ENCODE results near the gene STK4. TPM values are rescaled to one million over a fixed set of nuclear protein-coding genes. Genes with fewer than 3 reads are reported as not detected.

The STK4 gene
- total RNA-seq, 1 experiment from 2014 or later, result 52.7 TPM

- intact Hi-C loops (cut with micrococcal nuclease; ENCODE audit: unreplicated experiment), result no loop called here
- Histone ChIP-seq H3K36me3 (ENCODE audit: insufficient read depth, low read length, poor library complexity, severe bottlenecking) (no peaks in the 10 kb centered on the region), H3K9me3 (ENCODE audit: low read depth, low read length, poor library complexity, severe bottlenecking) (no peaks in the 10 kb centered on the region), H3K4me1 (ENCODE audit: insufficient read depth, low read length, poor library complexity, severe bottlenecking) (no peaks in the 10 kb centered on the region), H3K4me3 (ENCODE audit: low read depth, low read length, poor library complexity, severe bottlenecking) (no peak overlapping the region), H3K27ac (ENCODE audit: low read depth, low read length, poor library complexity, severe bottlenecking) (no peak overlapping the region), H3K27me3 (replicated peaks; ENCODE audit: insufficient read depth, low read depth, low read length, poor library complexity) (no peaks in the 10 kb centered on the region)
- CTCF ChIA-PET, result no interaction called here
- TF ChIP-seq CTCF (conservative IDR thresholded peaks at IDR 0.05; ENCODE audit: low read depth, low read length) (0 out of 2 replicates have a peak, but pooled peaks have one; percentile 9), EZH2 (IDR thresholded peaks at IDR 0.05; ENCODE audit: borderline replicate concordance, low read depth, low read length, poor library complexity, severe bottlenecking) (no peak)
- peak; percentile 13 for DNase-seq (ENCODE audit: low spot score)
- BruUV-seq (replicated peaks), result no TSS peak
- POLR2A ChIA-PET (ENCODE audit: low non-redundant PET), result no interaction called here
Observed at GRCh38 chr20:45098103-45098773, 131.9 kb downstream of the STK4 start.

GRCh38 chr20:45100563-45101245 lies 134.4 kb downstream of the STK4 start, which contains the start of gene KCNS1:
TSS of gene KCNS1 (minus strand) at chr20:45101127. CDS start at chr20:45099236, 1,891 bp downstream.
- Histone ChIP-seq H3K9me3 (ENCODE audit: low read depth, low read length, poor library complexity, severe bottlenecking) (no peaks in the 10 kb centered on the region), H3K4me3 (ENCODE audit: low read depth, low read length, poor library complexity, severe bottlenecking) (no peak within 1 kb of the TSS), H3K27me3 (replicated peaks; ENCODE audit: insufficient read depth, low read depth, low read length, poor library complexity) (no peaks in the 10 kb centered on the region), H3K36me3 (ENCODE audit: insufficient read depth, low read length, poor library complexity, severe bottlenecking) (no peaks in the 10 kb centered on the region), H3K27ac (ENCODE audit: low read depth, low read length, poor library complexity, severe bottlenecking) (no peak within 1 kb of the TSS), H3K4me1 (ENCODE audit: insufficient read depth, low read length, poor library complexity, severe bottlenecking) (no peaks in the 10 kb centered on the region)
- no TSS peak for BruUV-seq (replicated peaks)
- ChIA-PET POLR2A (ENCODE audit: low non-redundant PET) (no interaction called here), CTCF (interaction anchor here (0.6 kb wide), 1 partner anchor 17 kb away, joined by 3 read pairs; no protein-coding TSS in a partner anchor)
- intact Hi-C loops (cut with micrococcal nuclease; ENCODE audit: unreplicated experiment), result no loop called here
- TF ChIP-seq EZH2 (IDR thresholded peaks at IDR 0.05; ENCODE audit: borderline replicate concordance, low read depth, low read length, poor library complexity, severe bottlenecking) (no peak), CTCF (conservative IDR thresholded peaks at IDR 0.05; ENCODE audit: low read depth, low read length) (no peak)
- DNase-seq (ENCODE audit: low spot score), result no peak

- POLR2A ChIA-PET (ENCODE audit: low non-redundant PET), result no interaction called here
- H3K4me3 ChIP-seq (ENCODE audit: low read depth, low read length, poor library complexity, severe bottlenecking), result no peak overlapping the region
- intact Hi-C loops (cut with micrococcal nuclease; ENCODE audit: unreplicated experiment), result no loop called here
Observed at GRCh38 chr20:45101333-45101850, 135.1 kb downstream of the STK4 start.

More at GRCh38 chr20:45101333-45101850, 135.1 kb downstream of the STK4 start:
- Histone ChIP-seq H3K27me3 (replicated peaks; ENCODE audit: insufficient read depth, low read depth, low read length, poor library complexity) (no peaks in the 10 kb centered on the region), H3K4me1 (ENCODE audit: insufficient read depth, low read length, poor library complexity, severe bottlenecking) (no peaks in the 10 kb centered on the region), H3K9me3 (ENCODE audit: low read depth, low read length, poor library complexity, severe bottlenecking) (no peaks in the 10 kb centered on the region), H3K27ac (ENCODE audit: low read depth, low read length, poor library complexity, severe bottlenecking) (no peak overlapping the region), H3K36me3 (ENCODE audit: insufficient read depth, low read length, poor library complexity, severe bottlenecking) (no peaks in the 10 kb centered on the region)
- BruUV-seq (replicated peaks), result no TSS peak
- CTCF ChIA-PET, result no interaction called here
- no peak for DNase-seq (ENCODE audit: low spot score)
- TF ChIP-seq CTCF (conservative IDR thresholded peaks at IDR 0.05; ENCODE audit: low read depth, low read length) (no peak), EZH2 (IDR thresholded peaks at IDR 0.05; ENCODE audit: borderline replicate concordance, low read depth, low read length, poor library complexity, severe bottlenecking) (no peak)
